Measurements from ENCODE around the gene IER3. TPM values are rescaled to one million over a fixed set of nuclear protein-coding genes. Genes with fewer than 3 reads are reported as not detected.

IER3 gene
- total RNA-seq: 40.5 TPM

GRCh38 chr6:30744054-30744805 is at the start of gene IER3:
TSS of gene IER3 (minus strand) at chr6:30744547. CDS start at chr6:30744518, 29 bp downstream.
- H3K4me1 ChIP-seq: peaks cover 58% of the 10 kb centered on the region
- no peaks in the 10 kb centered on the region for H3K9me3 ChIP-seq
- DNase-seq (ENCODE audit: extremely low spot score in 2 of 2): peak in 1 of 2 donors; percentile 95
- H3K4me3 ChIP-seq: peak within 1 kb of the TSS; percentile 65 to 89
- peak within 1 kb of the TSS; percentile 95 for H3K27ac ChIP-seq
- intact Hi-C loops (cut with DNase I): loop anchor here (5.0 kb wide), 1 partner anchor 38 kb away; no protein-coding TSS in a partner anchor
- no peaks in the 10 kb centered on the region for H3K27me3 ChIP-seq
- peaks cover 0 to 14% of the 10 kb centered on the region in 2 donors for H3K36me3 ChIP-seq
- peak in 2 of 3 experiments; percentile 54 to 60 for TF ChIP-seq CTCF (IDR thresholded peaks at IDR 0.05)
- TF ChIP-seq POLR2A (IDR thresholded peaks at IDR 0.05): peak in 1 of 2 donors; percentile 81
- peak; percentile 84 to 95 for TF ChIP-seq POLR2AphosphoS5 (IDR thresholded peaks at IDR 0.05; ENCODE audit: insufficient read depth in 1 of 2, low read depth in 1 of 2)

- H3K36me3 ChIP-seq: no peaks in the 10 kb centered on the region
- no peak for TF ChIP-seq POLR2AphosphoS5 (IDR thresholded peaks at IDR 0.05; ENCODE audit: insufficient read depth in 1 of 2, low read depth in 1 of 2)
- peak overlapping the region; percentile 60 for H3K27ac ChIP-seq
- H3K27me3 ChIP-seq: no peaks in the 10 kb centered on the region
- H3K4me1 ChIP-seq: peaks cover 4% of the 10 kb centered on the region
- intact Hi-C loops (cut with DNase I): no loop called here
- DNase-seq (ENCODE audit: extremely low spot score in 2 of 2): no peak
- H3K9me3 ChIP-seq: no peaks in the 10 kb centered on the region
- H3K4me3 ChIP-seq: no peak overlapping the region
Observed at GRCh38 chr6:30793521-30794194, 49.3 kb upstream of the IER3 start.

GRCh38 chr6:30792786-30793185 is 48.4 kb upstream of the IER3 start:
- peaks cover 12% of the 10 kb centered on the region for H3K4me1 ChIP-seq
- H3K27me3 ChIP-seq: no peaks in the 10 kb centered on the region
- H3K4me3 ChIP-seq: no peak overlapping the region
- H3K27ac ChIP-seq: peak overlapping the region; percentile 60
- intact Hi-C loops (cut with DNase I): no loop called here
- TF ChIP-seq CTCF (IDR thresholded peaks at IDR 0.05) (no peak), POLR2AphosphoS5 (IDR thresholded peaks at IDR 0.05; ENCODE audit: insufficient read depth in 1 of 2, low read depth in 1 of 2) (no peak), POLR2A (IDR thresholded peaks at IDR 0.05) (no peak)
- no peaks in the 10 kb centered on the region for H3K9me3 ChIP-seq
- no peak for DNase-seq (ENCODE audit: extremely low spot score in 2 of 2)
- no peaks in the 10 kb centered on the region for H3K36me3 ChIP-seq

- Histone ChIP-seq H3K36me3 (no peaks in the 10 kb centered on the region), H3K9me3 (no peaks in the 10 kb centered on the region), H3K4me3 (no peak overlapping the region), H3K27me3 (no peaks in the 10 kb centered on the region), H3K4me1 (peaks cover 8% of the 10 kb centered on the region), H3K27ac (no peak overlapping the region)
- intact Hi-C loops (cut with DNase I): no loop called here
- no peak for DNase-seq (ENCODE audit: extremely low spot score in 2 of 2)
- TF ChIP-seq POLR2A (IDR thresholded peaks at IDR 0.05) (no peak), CTCF (IDR thresholded peaks at IDR 0.05) (no peak), POLR2AphosphoS5 (IDR thresholded peaks at IDR 0.05; ENCODE audit: insufficient read depth in 1 of 2, low read depth in 1 of 2) (no peak)
Observed at GRCh38 chr6:30790724-30791383, 46.5 kb upstream of the IER3 start.

GRCh38 chr6:30789606-30790005 is 45.3 kb upstream of the IER3 start:
- peaks cover 8% of the 10 kb centered on the region for H3K4me1 ChIP-seq
- DNase-seq (ENCODE audit: extremely low spot score in 2 of 2): no peak
- H3K9me3 ChIP-seq: no peaks in the 10 kb centered on the region
- intact Hi-C loops (cut with DNase I): no loop called here
- no peak overlapping the region for H3K4me3 ChIP-seq
- no peaks in the 10 kb centered on the region for H3K27me3 ChIP-seq
- H3K36me3 ChIP-seq: no peaks in the 10 kb centered on the region
- TF ChIP-seq POLR2A (IDR thresholded peaks at IDR 0.05) (no peak), CTCF (IDR thresholded peaks at IDR 0.05) (no peak), POLR2AphosphoS5 (IDR thresholded peaks at IDR 0.05; ENCODE audit: insufficient read depth in 1 of 2, low read depth in 1 of 2) (no peak)
- H3K27ac ChIP-seq: no peak overlapping the region
